Stomach (tissue), 4 donors: ENCODE results near the gene DISC1.

Experiments
- POLR2A ChIP-seq, 4 donors: fragments of 450-650 bp; IDR thresholded peaks; one replicate each; pipeline ENCODE4 v1.6.1; 2016; ENCODE audit warnings: antibody characterized with exemption in 4 of 4, control low read depth in 2 of 4, mild to moderate bottlenecking in 1 of 4, moderate library complexity in 1 of 4
- TF ChIP-seq, protein P1 (sequence below), 7 experiments: fragments of 450-650 bp in 4 of 7; fragments of 200-600 bp in 3 of 7; sonication (generic) in 3 of 7; IDR thresholded peaks; one replicate each; pipeline ENCODE4 v1.5.1; 2016 to 2019; ENCODE audit warnings: antibody characterized with exemption in 7 of 7, control low read depth in 2 of 7, mild to moderate bottlenecking in 1 of 7

DNA sequence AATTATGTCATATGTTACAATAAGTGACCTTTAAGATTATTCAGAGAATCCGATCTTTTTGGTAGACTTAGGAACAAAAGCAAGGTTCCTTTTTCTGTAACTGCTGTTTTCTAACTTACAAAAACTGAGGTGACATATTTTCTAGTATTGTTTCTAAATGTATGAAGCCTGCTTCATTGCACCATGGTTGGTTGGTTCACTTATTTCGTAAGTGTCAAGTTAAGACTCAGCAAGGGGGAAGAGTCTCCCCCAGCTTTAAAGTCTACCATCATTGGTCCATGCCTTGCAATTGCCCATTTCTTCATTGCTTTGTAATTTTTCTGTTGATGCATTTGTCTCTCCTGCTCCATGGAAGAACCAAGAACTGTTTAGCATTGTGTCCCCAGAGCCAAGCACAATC, 136.9 kb downstream of the DISC1 start:
- TF ChIP-seq, protein P1, sequence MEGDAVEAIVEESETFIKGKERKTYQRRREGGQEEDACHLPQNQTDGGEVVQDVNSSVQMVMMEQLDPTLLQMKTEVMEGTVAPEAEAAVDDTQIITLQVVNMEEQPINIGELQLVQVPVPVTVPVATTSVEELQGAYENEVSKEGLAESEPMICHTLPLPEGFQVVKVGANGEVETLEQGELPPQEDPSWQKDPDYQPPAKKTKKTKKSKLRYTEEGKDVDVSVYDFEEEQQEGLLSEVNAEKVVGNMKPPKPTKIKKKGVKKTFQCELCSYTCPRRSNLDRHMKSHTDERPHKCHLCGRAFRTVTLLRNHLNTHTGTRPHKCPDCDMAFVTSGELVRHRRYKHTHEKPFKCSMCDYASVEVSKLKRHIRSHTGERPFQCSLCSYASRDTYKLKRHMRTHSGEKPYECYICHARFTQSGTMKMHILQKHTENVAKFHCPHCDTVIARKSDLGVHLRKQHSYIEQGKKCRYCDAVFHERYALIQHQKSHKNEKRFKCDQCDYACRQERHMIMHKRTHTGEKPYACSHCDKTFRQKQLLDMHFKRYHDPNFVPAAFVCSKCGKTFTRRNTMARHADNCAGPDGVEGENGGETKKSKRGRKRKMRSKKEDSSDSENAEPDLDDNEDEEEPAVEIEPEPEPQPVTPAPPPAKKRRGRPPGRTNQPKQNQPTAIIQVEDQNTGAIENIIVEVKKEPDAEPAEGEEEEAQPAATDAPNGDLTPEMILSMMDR (IDR thresholded peaks at IDR 0.05) = no peak
- TF ChIP-seq POLR2A (IDR thresholded peaks at IDR 0.05) = no peak
